ENCODE data around the gene MAPK9.
A peak's percentile ranks its signal among the peaks of the same experiment; 100 is the strongest.

MAPK9 gene

DNA sequence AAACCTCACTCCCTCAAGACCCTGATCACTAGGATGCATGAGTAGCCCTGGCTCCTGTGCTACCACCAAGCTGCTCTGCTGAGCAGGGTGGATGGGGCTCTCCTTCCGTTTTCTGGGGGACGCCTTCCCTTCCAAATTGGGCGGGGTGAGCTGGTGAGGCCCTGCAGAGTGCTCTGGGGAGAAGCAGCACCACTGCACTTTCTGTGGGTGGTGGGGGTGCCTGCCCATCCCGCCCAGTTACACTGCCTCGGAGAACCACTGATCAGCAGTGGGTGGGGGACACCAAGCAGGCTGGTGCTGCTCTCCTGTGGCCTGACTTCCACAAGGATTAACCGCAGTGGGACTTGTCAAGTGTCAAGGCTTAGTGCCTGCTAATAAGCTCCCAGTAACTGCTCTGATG lies 42.3 kb upstream of the MAPK9 start:
- Histone ChIP-seq H3K4me1 (ENCODE audit: control insufficient read depth, insufficient read depth, low read length, poor library complexity, severe bottlenecking) (no peaks in the 10 kb centered on the region), H3K4me3 (ENCODE audit: insufficient read depth, low read depth, low read length, poor library complexity, severe bottlenecking) (no peak overlapping the region), H3K27ac (ENCODE audit: insufficient read depth, low read length, poor library complexity, severe bottlenecking) (no peak overlapping the region), H3K27me3 (replicated peaks; ENCODE audit: control insufficient read depth, insufficient read depth, low read length, poor library complexity, severe bottlenecking) (peaks cover 2% of the 10 kb centered on the region), H3K36me3 (ENCODE audit: control insufficient read depth, insufficient read depth, low read length) (no peaks in the 10 kb centered on the region), H3K9me3 (ENCODE audit: control insufficient read depth, low read length) (no peaks in the 10 kb centered on the region)
- no peak for DNase-seq

DNA sequence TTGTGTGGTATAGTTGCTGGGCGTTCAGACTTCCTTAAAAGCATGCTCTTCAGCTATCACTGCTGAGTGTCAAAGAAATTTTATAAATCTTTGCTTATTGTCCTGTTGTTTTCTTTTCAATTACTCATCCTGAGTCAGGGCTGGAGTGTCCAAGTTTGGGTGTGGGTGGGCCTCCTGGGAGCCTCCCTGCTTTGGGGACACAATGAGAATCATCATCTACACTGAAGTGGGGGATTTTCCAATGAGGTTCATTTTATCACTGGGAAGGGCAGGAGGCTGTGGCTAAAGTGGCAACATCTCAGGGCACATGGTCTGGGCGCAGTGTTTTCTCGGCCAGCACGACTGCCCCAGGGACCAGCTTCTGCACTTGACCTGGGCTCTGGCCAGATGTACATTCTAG lies 41.8 kb upstream of the MAPK9 start:
- Histone ChIP-seq H3K27ac (ENCODE audit: insufficient read depth, low read length, poor library complexity, severe bottlenecking) (no peak overlapping the region), H3K36me3 (ENCODE audit: control insufficient read depth, insufficient read depth, low read length) (no peaks in the 10 kb centered on the region), H3K4me3 (ENCODE audit: insufficient read depth, low read depth, low read length, poor library complexity, severe bottlenecking) (no peak overlapping the region), H3K27me3 (replicated peaks; ENCODE audit: control insufficient read depth, insufficient read depth, low read length, poor library complexity, severe bottlenecking) (peaks cover 2% of the 10 kb centered on the region), H3K4me1 (ENCODE audit: control insufficient read depth, insufficient read depth, low read length, poor library complexity, severe bottlenecking) (no peaks in the 10 kb centered on the region), H3K9me3 (ENCODE audit: control insufficient read depth, low read length) (no peaks in the 10 kb centered on the region)
- DNase-seq: no peak

- Histone ChIP-seq H3K9me3 (ENCODE audit: control insufficient read depth, low read length) (no peaks in the 10 kb centered on the region), H3K36me3 (ENCODE audit: control insufficient read depth, insufficient read depth, low read length) (no peaks in the 10 kb centered on the region), H3K4me1 (ENCODE audit: control insufficient read depth, insufficient read depth, low read length, poor library complexity, severe bottlenecking) (no peaks in the 10 kb centered on the region), H3K27ac (ENCODE audit: insufficient read depth, low read length, poor library complexity, severe bottlenecking) (no peak overlapping the region), H3K27me3 (replicated peaks; ENCODE audit: control insufficient read depth, insufficient read depth, low read length, poor library complexity, severe bottlenecking) (peaks cover 2% of the 10 kb centered on the region), H3K4me3 (ENCODE audit: insufficient read depth, low read depth, low read length, poor library complexity, severe bottlenecking) (no peak overlapping the region)
- DNase-seq: no peak
Observed at GRCh38 chr5:180332861-180333260, 41.0 kb upstream of the MAPK9 start.

DNA sequence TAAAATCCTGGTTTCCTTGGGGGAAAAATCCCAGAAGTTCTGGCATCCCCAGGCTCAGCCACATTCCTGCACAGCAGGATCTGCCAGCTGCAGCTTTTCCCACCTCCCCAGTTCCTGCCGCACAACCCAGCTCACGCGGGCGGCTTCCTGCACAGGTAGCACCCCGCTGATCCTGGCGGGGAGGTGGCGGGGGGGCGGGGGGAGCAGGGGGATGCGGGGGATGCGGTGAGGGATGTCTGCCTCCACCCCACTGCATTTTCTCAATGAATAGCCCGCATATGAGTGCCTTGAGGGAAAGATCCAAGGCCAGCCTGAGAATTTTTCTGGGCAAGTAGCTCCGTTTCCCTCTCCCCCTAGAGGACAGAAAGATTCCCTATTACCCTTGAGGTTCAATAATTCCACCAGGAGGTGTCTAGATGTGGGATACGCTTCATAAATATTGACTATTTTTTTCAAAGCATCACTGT lies 40.2 kb upstream of the MAPK9 start:
- Histone ChIP-seq H3K27me3 (replicated peaks; ENCODE audit: control insufficient read depth, insufficient read depth, low read length, poor library complexity, severe bottlenecking) (peaks cover 2% of the 10 kb centered on the region), H3K4me3 (ENCODE audit: insufficient read depth, low read depth, low read length, poor library complexity, severe bottlenecking) (no peak overlapping the region), H3K36me3 (ENCODE audit: control insufficient read depth, insufficient read depth, low read length) (no peaks in the 10 kb centered on the region), H3K27ac (ENCODE audit: insufficient read depth, low read length, poor library complexity, severe bottlenecking) (no peak overlapping the region), H3K4me1 (ENCODE audit: control insufficient read depth, insufficient read depth, low read length, poor library complexity, severe bottlenecking) (no peaks in the 10 kb centered on the region), H3K9me3 (ENCODE audit: control insufficient read depth, low read length) (no peaks in the 10 kb centered on the region)
- no peak for DNase-seq

GRCh38 chr5:180331647-180331950 lies 39.7 kb upstream of the MAPK9 start:
- Histone ChIP-seq H3K36me3 (ENCODE audit: control insufficient read depth, insufficient read depth, low read length) (no peaks in the 10 kb centered on the region), H3K27ac (ENCODE audit: insufficient read depth, low read length, poor library complexity, severe bottlenecking) (no peak overlapping the region), H3K4me1 (ENCODE audit: control insufficient read depth, insufficient read depth, low read length, poor library complexity, severe bottlenecking) (no peaks in the 10 kb centered on the region), H3K4me3 (ENCODE audit: insufficient read depth, low read depth, low read length, poor library complexity, severe bottlenecking) (no peak overlapping the region), H3K9me3 (ENCODE audit: control insufficient read depth, low read length) (no peaks in the 10 kb centered on the region), H3K27me3 (replicated peaks; ENCODE audit: control insufficient read depth, insufficient read depth, low read length, poor library complexity, severe bottlenecking) (peaks cover 2% of the 10 kb centered on the region)
- no peak for DNase-seq

GRCh38 chr5:180330810-180331646 lies 39.1 kb upstream of the MAPK9 start:
- H3K9me3 ChIP-seq (ENCODE audit: control insufficient read depth, low read length): no peaks in the 10 kb centered on the region
- H3K36me3 ChIP-seq (ENCODE audit: control insufficient read depth, insufficient read depth, low read length): no peaks in the 10 kb centered on the region
- DNase-seq: no peak
- H3K4me3 ChIP-seq (ENCODE audit: insufficient read depth, low read depth, low read length, poor library complexity, severe bottlenecking): no peak overlapping the region
- H3K27me3 ChIP-seq (replicated peaks; ENCODE audit: control insufficient read depth, insufficient read depth, low read length, poor library complexity, severe bottlenecking): peaks cover 2% of the 10 kb centered on the region
- no peaks in the 10 kb centered on the region for H3K4me1 ChIP-seq (ENCODE audit: control insufficient read depth, insufficient read depth, low read length, poor library complexity, severe bottlenecking)
- no peak overlapping the region for H3K27ac ChIP-seq (ENCODE audit: insufficient read depth, low read length, poor library complexity, severe bottlenecking)

- Histone ChIP-seq H3K9me3 (ENCODE audit: control insufficient read depth, low read length) (no peaks in the 10 kb centered on the region), H3K27me3 (replicated peaks; ENCODE audit: control insufficient read depth, insufficient read depth, low read length, poor library complexity, severe bottlenecking) (peaks cover 2% of the 10 kb centered on the region), H3K27ac (ENCODE audit: insufficient read depth, low read length, poor library complexity, severe bottlenecking) (no peak overlapping the region), H3K4me3 (ENCODE audit: insufficient read depth, low read depth, low read length, poor library complexity, severe bottlenecking) (no peak overlapping the region), H3K36me3 (ENCODE audit: control insufficient read depth, insufficient read depth, low read length) (no peaks in the 10 kb centered on the region), H3K4me1 (ENCODE audit: control insufficient read depth, insufficient read depth, low read length, poor library complexity, severe bottlenecking) (no peaks in the 10 kb centered on the region)
- no peak for DNase-seq
Observed at GRCh38 chr5:180330270-180330648, 38.4 kb upstream of the MAPK9 start.

DNA sequence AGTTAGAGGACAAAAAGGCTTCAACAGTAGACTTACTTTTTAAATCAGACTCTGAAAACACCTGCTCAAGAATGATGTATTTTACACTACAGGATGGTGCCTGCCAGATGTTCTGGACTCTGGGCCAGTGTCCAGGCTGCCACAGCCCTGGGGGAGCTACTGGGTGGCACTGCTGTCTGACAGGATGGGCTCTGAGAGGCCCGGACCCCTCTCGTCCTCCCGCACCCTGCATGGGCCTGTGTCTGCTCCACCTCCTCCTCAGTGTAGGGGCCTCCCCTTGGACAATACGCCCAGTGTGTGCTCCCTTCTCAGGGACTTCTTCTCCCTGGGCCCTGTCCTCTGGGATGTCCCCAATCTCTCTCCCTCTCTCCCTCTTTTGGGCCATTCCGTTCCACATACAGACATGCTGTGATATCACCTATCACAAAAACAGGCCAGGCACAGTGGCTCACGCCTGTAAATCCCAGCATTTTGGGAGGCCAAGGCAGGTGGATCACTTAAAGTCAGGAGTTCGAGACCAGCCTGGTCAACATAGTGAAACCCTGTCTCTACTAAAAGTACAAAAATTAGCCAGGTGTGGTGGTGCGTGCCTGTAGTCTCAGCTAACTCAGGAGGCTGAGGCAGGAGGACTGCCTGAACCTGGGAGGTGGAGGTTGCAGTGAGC lies 37.9 kb upstream of the MAPK9 start:
- H3K27me3 ChIP-seq (replicated peaks; ENCODE audit: control insufficient read depth, insufficient read depth, low read length, poor library complexity, severe bottlenecking): peaks cover 2% of the 10 kb centered on the region
- H3K4me1 ChIP-seq (ENCODE audit: control insufficient read depth, insufficient read depth, low read length, poor library complexity, severe bottlenecking): no peaks in the 10 kb centered on the region
- H3K4me3 ChIP-seq (ENCODE audit: insufficient read depth, low read depth, low read length, poor library complexity, severe bottlenecking): no peak overlapping the region
- H3K36me3 ChIP-seq (ENCODE audit: control insufficient read depth, insufficient read depth, low read length): no peaks in the 10 kb centered on the region
- no peak for DNase-seq
- no peak overlapping the region for H3K27ac ChIP-seq (ENCODE audit: insufficient read depth, low read length, poor library complexity, severe bottlenecking)
- H3K9me3 ChIP-seq (ENCODE audit: control insufficient read depth, low read length): no peaks in the 10 kb centered on the region

DNA sequence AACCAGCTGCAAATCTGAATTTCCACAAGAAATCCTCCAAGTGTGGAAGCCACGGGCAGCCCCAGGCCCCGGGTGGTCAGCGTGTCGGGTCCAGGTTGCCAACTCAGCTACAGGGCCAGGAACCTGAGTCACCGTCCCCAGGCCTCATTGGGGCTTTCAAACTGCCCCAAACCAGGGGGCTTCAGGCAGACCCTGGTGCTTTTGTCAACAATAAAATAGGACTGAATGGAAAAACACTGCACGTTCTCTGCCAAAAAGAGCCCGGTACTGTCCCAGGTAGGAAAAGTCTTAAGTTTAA lies 37.2 kb upstream of the MAPK9 start:
- Histone ChIP-seq H3K4me1 (ENCODE audit: control insufficient read depth, insufficient read depth, low read length, poor library complexity, severe bottlenecking) (no peaks in the 10 kb centered on the region), H3K4me3 (ENCODE audit: insufficient read depth, low read depth, low read length, poor library complexity, severe bottlenecking) (no peak overlapping the region), H3K27ac (ENCODE audit: insufficient read depth, low read length, poor library complexity, severe bottlenecking) (no peak overlapping the region), H3K27me3 (replicated peaks; ENCODE audit: control insufficient read depth, insufficient read depth, low read length, poor library complexity, severe bottlenecking) (no peaks in the 10 kb centered on the region), H3K9me3 (ENCODE audit: control insufficient read depth, low read length) (no peaks in the 10 kb centered on the region), H3K36me3 (ENCODE audit: control insufficient read depth, insufficient read depth, low read length) (no peaks in the 10 kb centered on the region)
- no peak for DNase-seq

GRCh38 chr5:180328296-180329137 lies 36.6 kb upstream of the MAPK9 start:
- H3K4me3 ChIP-seq (ENCODE audit: insufficient read depth, low read depth, low read length, poor library complexity, severe bottlenecking): no peak overlapping the region
- DNase-seq: peak; percentile 60 to 78 (median 62)
- no peaks in the 10 kb centered on the region for H3K4me1 ChIP-seq (ENCODE audit: control insufficient read depth, insufficient read depth, low read length, poor library complexity, severe bottlenecking)
- H3K36me3 ChIP-seq (ENCODE audit: control insufficient read depth, insufficient read depth, low read length): no peaks in the 10 kb centered on the region
- H3K9me3 ChIP-seq (ENCODE audit: control insufficient read depth, low read length): no peaks in the 10 kb centered on the region
- no peak overlapping the region for H3K27ac ChIP-seq (ENCODE audit: insufficient read depth, low read length, poor library complexity, severe bottlenecking)
- no peaks in the 10 kb centered on the region for H3K27me3 ChIP-seq (replicated peaks; ENCODE audit: control insufficient read depth, insufficient read depth, low read length, poor library complexity, severe bottlenecking)
